ENCODE data around the gene SNX7.

DNA sequence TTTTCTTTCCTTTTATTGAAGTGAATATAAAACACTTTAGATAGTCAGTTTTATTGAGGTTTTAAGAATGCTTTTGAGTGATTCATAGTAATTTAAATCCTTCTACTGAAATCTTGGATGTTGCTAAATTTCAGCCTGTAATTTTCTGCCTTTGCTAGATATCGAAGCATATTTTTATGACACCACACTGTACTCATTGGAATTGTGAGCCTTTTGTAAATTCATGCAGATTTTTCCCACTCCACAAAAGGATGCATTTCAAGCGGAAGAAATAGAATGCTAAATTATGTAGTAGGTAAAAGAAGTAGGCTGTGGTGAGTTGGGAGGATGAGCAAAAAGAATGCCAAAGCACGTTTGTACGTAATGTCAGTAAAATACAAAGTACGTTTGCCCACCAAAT, 13.8 kb downstream of the SNX7 start:
- no peak for TF ChIP-seq GATA3 (IDR thresholded peaks at IDR 0.05; ENCODE audit: low read depth, low read length)
- TF ChIP-seq GATA2 (IDR thresholded peaks at IDR 0.05; ENCODE audit: low read depth, low read length) = no peak

All from SH-SY5Y (cell line).